AG08396 (cell line): Measurements from ENCODE around the gene NOXO1.
"Not testable (repeated sequence)": the region's sequence is repeated elsewhere in the genome, so short reads cannot be mapped to it uniquely, and the experiment has no call there.

Experiments used
- DNase-seq: peaks from one replicate; pipeline ENCODE4 v3.0.0; 2012; ENCODE audit warnings: low spot score, mixed read lengths

Gene NOXO1

GRCh38 chr16:1942047-1942809 lies 39.0 kb downstream of the NOXO1 start:
- DNase-seq, result no peak

- no peak for DNase-seq
These were observed 39.9 kb downstream of the NOXO1 start for GRCh38 chr16:1941162-1942046.

- DNase-seq, result no peak
These were observed 40.8 kb downstream of the NOXO1 start for GRCh38 chr16:1940273-1941161.

- not testable (repeated sequence) for DNase-seq
These were observed 41.4 kb downstream of the NOXO1 start for GRCh38 chr16:1939833-1940232.

- DNase-seq, result no peak
These were observed 42.4 kb downstream of the NOXO1 start for GRCh38 chr16:1938910-1939309.

GRCh38 chr16:1938316-1938715 lies 43.0 kb downstream of the NOXO1 start:
- no peak for DNase-seq

- DNase-seq, result no peak
These were observed 44.3 kb downstream of the NOXO1 start for GRCh38 chr16:1936945-1937479.

- no peak for DNase-seq
These were observed 48.1 kb downstream of the NOXO1 start for GRCh38 chr16:1933097-1933661.

- no peak for DNase-seq
These were observed 48.9 kb downstream of the NOXO1 start for GRCh38 chr16:1932050-1933028.

GRCh38 chr16:1930338-1930720 lies 50.9 kb downstream of the NOXO1 start:
- no peak for DNase-seq

GRCh38 chr16:1929578-1930337 lies 51.5 kb downstream of the NOXO1 start:
- peak; percentile 99 for DNase-seq

- peak; percentile 63 for DNase-seq
These were observed 52.2 kb downstream of the NOXO1 start for GRCh38 chr16:1929105-1929504.
